HepG2 (cell line): Measurements from ENCODE around the gene CMPK2. TPM values are rescaled to one million over a fixed set of nuclear protein-coding genes. Genes with fewer than 3 reads are reported as not detected.

Experiments used
- DNMT1 ChIP-seq: sonication (generic); formaldehyde crosslinking; IDR thresholded peaks from 2 replicates; pipeline ENCODE4 v1.5.1; 2020; ENCODE audit warnings: mild to moderate bottlenecking, missing genetic modification reagents
- DRAP1 ChIP-seq: IDR thresholded peaks from 2 replicates; pipeline ENCODE4 v1.6.1; 2016; ENCODE audit warnings: missing genetic modification reagents, missing compliant biosample characterization
- E2F5 ChIP-seq: sonication (generic); formaldehyde crosslinking; conservative IDR thresholded peaks from 2 replicates; pipeline ENCODE4 v1.4.0; 2020; ENCODE audit warnings: missing genetic modification reagents
- EED ChIP-seq: sonication (generic); formaldehyde crosslinking; IDR thresholded peaks from 2 replicates; pipeline ENCODE4 v1.5.0; 2020; ENCODE audit warnings: mild to moderate bottlenecking, missing genetic modification reagents
- ELF1 ChIP-seq: sonication (generic); formaldehyde crosslinking; IDR thresholded peaks from 2 replicates; pipeline ENCODE4 v1.4.0; 2020; ENCODE audit warnings: missing genetic modification reagents
- EP300 ChIP-seq, 3 experiments: sonication (generic) in 1 of 3; formaldehyde crosslinking in 1 of 3; IDR thresholded peaks; 2 replicates each; pipeline versions ENCODE4 v1.5.1 to v1.6.1; 2011 to 2020; ENCODE audit warnings: low read depth in 2 of 3, low read length in 2 of 3, borderline replicate concordance in 1 of 3, improper control_type of control experiment in 1 of 3, mild to moderate bottlenecking in 1 of 3, missing genetic modification reagents in 1 of 3, moderate library complexity in 1 of 3
- HBP1 ChIP-seq: IDR thresholded peaks from 2 replicates; pipeline ENCODE4 v1.6.1; 2016; ENCODE audit warnings: low read depth, control low read depth
- HDAC1 ChIP-seq: sonication (generic); formaldehyde crosslinking; IDR thresholded peaks from 2 replicates; pipeline ENCODE4 v1.5.1; 2020; ENCODE audit warnings: mild to moderate bottlenecking, missing genetic modification reagents
- KDM5A ChIP-seq: fragments of 200-600 bp; sonication (generic); IDR thresholded peaks from 2 replicates; pipeline ENCODE4 v1.7.0; 2018; ENCODE audit warnings: antibody characterized with exemption, mild to moderate bottlenecking, low read length, borderline replicate concordance
- KMT2A ChIP-seq: sonication (generic); formaldehyde crosslinking; IDR thresholded peaks from 2 replicates; pipeline ENCODE4 v1.4.0; 2020; ENCODE audit warnings: missing genetic modification reagents
- MED13 ChIP-seq: sonication (generic); formaldehyde crosslinking; IDR thresholded peaks from 2 replicates; pipeline ENCODE4 v1.5.0; 2020; ENCODE audit warnings: missing genetic modification reagents
- MIXL1 ChIP-seq: IDR thresholded peaks from 2 replicates; pipeline ENCODE4 v1.6.1; 2016
- PCBP1 ChIP-seq: fragments of 200-400 bp; formaldehyde crosslinking; IDR thresholded peaks from 2 replicates; pipeline ENCODE4 v1.6.1; 2017; ENCODE audit warnings: mild to moderate bottlenecking, low read depth, low read length, borderline replicate concordance
- PHF20 ChIP-seq: sonication (generic); formaldehyde crosslinking; IDR thresholded peaks from 2 replicates; pipeline ENCODE4 v1.5.0; 2020; ENCODE audit warnings: mild to moderate bottlenecking, missing genetic modification reagents
- SRF ChIP-seq: IDR thresholded peaks from 2 replicates; pipeline ENCODE4 v1.6.1; 2011; ENCODE audit warnings: mild to moderate bottlenecking, low read depth, low read length, moderate library complexity
- TIGD3 ChIP-seq: sonication (generic); formaldehyde crosslinking; IDR thresholded peaks from 2 replicates; pipeline ENCODE4 v1.5.1; 2020; ENCODE audit warnings: mild to moderate bottlenecking, missing genetic modification reagents, borderline replicate concordance
- YY1 ChIP-seq: IDR thresholded peaks from 2 replicates; pipeline ENCODE4 v1.6.1; 2011; ENCODE audit warnings: low read length, low read depth, moderate library complexity, mild to moderate bottlenecking; ENCODE audit not compliant: insufficient read depth, insufficient replicate concordance
- ZBTB34 ChIP-seq: sonication (generic); formaldehyde crosslinking; IDR thresholded peaks from 2 replicates; pipeline ENCODE4 v1.8.0; 2022; ENCODE audit warnings: mild to moderate bottlenecking, missing genetic modification reagents
- ZBTB42 ChIP-seq: sonication (generic); formaldehyde crosslinking; IDR thresholded peaks from 2 replicates; pipeline ENCODE4 v1.5.0; 2020; ENCODE audit warnings: mild to moderate bottlenecking, missing genetic modification reagents
- ZNF335 ChIP-seq: sonication (generic); formaldehyde crosslinking; IDR thresholded peaks from 2 replicates; pipeline ENCODE4 v1.4.0; 2020; ENCODE audit warnings: missing genetic modification reagents
- ZNF367 ChIP-seq: sonication (generic); formaldehyde crosslinking; IDR thresholded peaks from 2 replicates; pipeline ENCODE4 v1.4.0; 2020; ENCODE audit warnings: missing genetic modification reagents, borderline replicate concordance
- ZNF382 ChIP-seq: sonication (generic); formaldehyde crosslinking; IDR thresholded peaks from 2 replicates; pipeline ENCODE4 v1.5.0; 2020; ENCODE audit warnings: missing genetic modification reagents, mild to moderate bottlenecking, borderline replicate concordance
- ZNF547 ChIP-seq: sonication (generic); formaldehyde crosslinking; IDR thresholded peaks from 2 replicates; pipeline ENCODE4 v1.5.1; 2020; ENCODE audit warnings: mild to moderate bottlenecking, missing genetic modification reagents
- ZNF678 ChIP-seq: sonication (generic); formaldehyde crosslinking; IDR thresholded peaks from 2 replicates; pipeline ENCODE4 v1.4.0; 2020; ENCODE audit warnings: mild to moderate bottlenecking, missing genetic modification reagents
- ZNF709 ChIP-seq: sonication (generic); formaldehyde crosslinking; IDR thresholded peaks from 2 replicates; pipeline ENCODE4 v1.5.0; 2020; ENCODE audit warnings: mild to moderate bottlenecking, missing genetic modification reagents
- polyA plus RNA-seq, 8 experiments: library from polyadenylated mRNA; depleted of rRNA in 3 of 8; stranded (reverse) in 7 of 8; unstranded in 1 of 8; fragments of >200 nt; fragmentation: Illumina TruSeq in 4 of 8; extraction: Trizol in 4 of 8; gene quantifications; 2 replicates each; pipeline versions ENCODE4 v1.2.1 to v1.2.3, GENCODE V29; 2011 to 2016; ENCODE audit warnings: low read depth in 4 of 8, missing spikeins in 1 of 8, mixed read lengths in 1 of 8; ENCODE audit not compliant: insufficient read depth in 1 of 8
- total RNA-seq, 5 experiments: library from RNA; depleted of rRNA; stranded (reverse); fragments of >200 nt; fragmentation: Illumina TruSeq; extraction: Trizol; gene quantifications; 2 replicates each; pipeline ENCODE4 v1.2.3, GENCODE V29; 2016; ENCODE audit warnings: low read depth in 1 of 5

CMPK2 gene
- total and polyA plus RNA-seq, 2 of the 13 experiments (the other 11 are each of a cell fraction or from before 2014, with no cell fraction given) = 0.04 to 1.0 TPM

- TF ChIP-seq MIXL1 (no peak), ELF1 (CRISPR knock-in tag) (no peak), YY1 (peak; percentile 19), KMT2A (CRISPR knock-in tag) (no peak), DRAP1 (no peak), ZNF335 (CRISPR knock-in tag) (no peak), ZBTB34 (CRISPR knock-in tag) (peak; percentile 73; the same call in 1 of the 2 replicates), PCBP1 (no peak), KDM5A (no peak), ZNF709 (CRISPR knock-in tag) (no peak), EED (CRISPR knock-in tag) (no peak), ZNF678 (CRISPR knock-in tag) (peak; percentile 85; the same call in 1 of the 2 replicates), ZBTB42 (CRISPR knock-in tag) (no peak), ZNF382 (no peak), PHF20 (CRISPR knock-in tag) (0 out of 2 replicates have a peak, but pooled peaks have one; percentile 23), EP300 (IDR thresholded peaks at IDR 0.05; ENCODE audit: low read depth in 2 of 2, low read length in 2 of 2) (no peak), EP300 (CRISPR knock-in tag; IDR thresholded peaks at IDR 0.05; ENCODE audit: borderline replicate concordance) (no peak), HDAC1 (CRISPR knock-in tag) (no peak), ZNF367 (CRISPR knock-in tag) (no peak), DNMT1 (CRISPR knock-in tag) (no peak), ZNF547 (CRISPR knock-in tag) (peak; percentile 94), E2F5 (CRISPR knock-in tag) (peak; percentile 72), HBP1 (CRISPR knock-in tag) (no peak), TIGD3 (no peak), MED13 (peak; percentile 34; the same call in 1 of the 2 replicates), SRF (no peak)
Observed at GRCh38 chr2:6865346-6866274, at the start of gene CMPK2 (continued).
